A673 (cell line): ENCODE measurements around the gene SMIM5.

Source experiments
- EZH2 ChIP-seq: fragments of 200-600 bp; sonication (generic); IDR thresholded peaks from 2 replicates; pipeline ENCODE4 v1.6.1; 2017; ENCODE audit warnings: borderline replicate concordance, low read depth, mild to moderate bottlenecking, mixed read lengths, antibody characterized with exemption, low read length; ENCODE audit not compliant: poor library complexity, severe bottlenecking
- TF ChIP-seq, protein P1 (sequence below): fragments of 300-800, 200-600 bp; sonication (generic); conservative IDR thresholded peaks from 2 replicates; pipeline ENCODE4 v1.5.1; 2017; ENCODE audit warnings: low read depth, mild to moderate bottlenecking, antibody characterized with exemption, low read length, moderate library complexity, mixed read lengths

DNA sequence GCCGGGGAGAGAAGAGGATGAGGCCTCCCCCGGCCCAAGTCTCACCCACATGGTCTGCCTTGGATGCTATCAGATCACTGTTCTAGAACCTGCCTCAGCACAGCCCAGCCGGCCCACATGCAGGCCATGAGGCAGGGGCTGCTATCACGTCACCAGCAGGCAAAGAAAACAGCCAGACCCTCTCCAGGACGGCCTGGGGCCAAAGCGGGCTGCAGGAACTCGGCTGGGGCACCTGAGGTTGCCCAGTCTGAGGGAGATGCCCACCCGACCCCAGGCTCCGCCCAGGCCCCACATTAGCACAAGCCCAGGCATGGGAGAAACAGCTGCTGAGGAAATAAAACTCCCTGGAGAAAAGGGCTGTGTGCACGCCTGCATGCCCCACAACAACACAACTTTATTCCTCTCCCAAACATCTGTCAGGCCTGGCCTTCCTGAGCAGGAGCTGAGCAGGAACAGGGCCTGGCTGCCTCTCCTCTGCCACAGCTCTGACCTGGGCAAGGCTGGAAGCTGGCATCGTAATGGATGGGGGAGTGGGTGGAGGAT is 6.7 kb upstream of the SMIM5 start:
- TF ChIP-seq, protein P1, sequence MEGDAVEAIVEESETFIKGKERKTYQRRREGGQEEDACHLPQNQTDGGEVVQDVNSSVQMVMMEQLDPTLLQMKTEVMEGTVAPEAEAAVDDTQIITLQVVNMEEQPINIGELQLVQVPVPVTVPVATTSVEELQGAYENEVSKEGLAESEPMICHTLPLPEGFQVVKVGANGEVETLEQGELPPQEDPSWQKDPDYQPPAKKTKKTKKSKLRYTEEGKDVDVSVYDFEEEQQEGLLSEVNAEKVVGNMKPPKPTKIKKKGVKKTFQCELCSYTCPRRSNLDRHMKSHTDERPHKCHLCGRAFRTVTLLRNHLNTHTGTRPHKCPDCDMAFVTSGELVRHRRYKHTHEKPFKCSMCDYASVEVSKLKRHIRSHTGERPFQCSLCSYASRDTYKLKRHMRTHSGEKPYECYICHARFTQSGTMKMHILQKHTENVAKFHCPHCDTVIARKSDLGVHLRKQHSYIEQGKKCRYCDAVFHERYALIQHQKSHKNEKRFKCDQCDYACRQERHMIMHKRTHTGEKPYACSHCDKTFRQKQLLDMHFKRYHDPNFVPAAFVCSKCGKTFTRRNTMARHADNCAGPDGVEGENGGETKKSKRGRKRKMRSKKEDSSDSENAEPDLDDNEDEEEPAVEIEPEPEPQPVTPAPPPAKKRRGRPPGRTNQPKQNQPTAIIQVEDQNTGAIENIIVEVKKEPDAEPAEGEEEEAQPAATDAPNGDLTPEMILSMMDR: no peak
- TF ChIP-seq EZH2: no peak
